Stimulated activated naive CD8-positive, alpha-beta T cell treated with anti-CD3 and anti-CD28 coated beads, Interleukin-15, Interleukin-2, amounts not matched to agents 100 U/mL and 50 U/mL, for 24 hours (primary cell): ENCODE measurements around the gene SMIM41.
A peak's percentile ranks its signal among the peaks of the same experiment; 100 is the strongest.

Experiments used
- ATAC-seq: fragments of 150-1000 bp; cut with Tn5 transposase; one replicate; pipeline ENCODE4 v1.10.0; 2021
- DNase-seq: peaks from one replicate; pipeline ENCODE4 v3.0.0; 2021

SMIM41 gene

GRCh38 chr12:52147367-52147963 lies 68.0 kb downstream of the SMIM41 start:
- ATAC-seq = no peak
- DNase-seq = no peak

DNA sequence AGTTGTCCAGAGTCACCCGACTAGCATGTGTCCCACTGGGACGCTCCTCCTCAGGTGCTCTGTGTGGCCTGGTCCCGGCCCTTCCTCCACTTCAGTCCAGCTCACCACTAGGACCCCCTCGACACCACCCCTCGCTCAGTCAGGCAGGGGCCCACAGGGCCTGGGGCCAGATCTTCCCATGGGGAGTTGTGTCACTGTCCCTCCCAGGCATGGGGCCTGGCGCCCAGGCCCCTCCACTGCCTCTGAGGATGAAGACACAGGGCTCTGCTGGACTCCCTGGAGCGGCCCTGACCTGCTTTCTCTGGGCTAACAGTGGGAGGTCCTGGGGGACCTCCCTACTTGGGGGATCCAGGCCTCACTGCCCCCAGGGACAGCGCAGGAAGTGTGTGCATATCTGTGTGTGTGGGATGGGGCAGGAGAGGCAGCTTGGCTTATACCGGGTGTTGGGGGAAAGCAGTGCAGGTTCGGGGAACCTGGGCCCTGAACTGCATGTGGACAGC lies 68.5 kb downstream of the SMIM41 start:
- DNase-seq (no peak), ATAC-seq (no peak)

GRCh38 chr12:52148464-52149181 lies 69.1 kb downstream of the SMIM41 start:
- ATAC-seq (no peak), DNase-seq (no peak)

DNA sequence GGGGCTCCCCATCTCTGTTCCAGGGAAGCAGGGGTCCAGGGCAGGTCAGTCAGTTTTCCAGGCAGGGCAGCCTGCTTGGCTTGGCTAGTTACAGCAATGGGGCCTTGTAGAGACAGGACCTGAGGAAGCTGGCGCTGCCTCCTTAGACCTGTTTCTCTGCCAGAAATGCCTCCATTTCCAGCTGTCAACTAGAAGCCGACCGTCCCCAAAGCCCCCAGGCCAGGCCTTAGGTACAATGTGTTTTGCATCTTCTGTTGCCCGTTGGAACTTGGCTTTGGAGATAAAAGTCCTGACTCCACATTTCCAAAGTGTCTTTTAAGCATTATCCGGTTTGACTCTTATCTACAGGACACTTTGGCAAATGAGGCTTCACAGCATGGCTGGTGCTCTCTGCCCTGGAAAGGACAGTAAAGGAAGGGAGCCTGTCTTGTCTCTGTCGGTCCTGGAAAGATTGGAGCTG lies 69.7 kb downstream of the SMIM41 start:
- ATAC-seq = no peak
- DNase-seq = no peak

DNA sequence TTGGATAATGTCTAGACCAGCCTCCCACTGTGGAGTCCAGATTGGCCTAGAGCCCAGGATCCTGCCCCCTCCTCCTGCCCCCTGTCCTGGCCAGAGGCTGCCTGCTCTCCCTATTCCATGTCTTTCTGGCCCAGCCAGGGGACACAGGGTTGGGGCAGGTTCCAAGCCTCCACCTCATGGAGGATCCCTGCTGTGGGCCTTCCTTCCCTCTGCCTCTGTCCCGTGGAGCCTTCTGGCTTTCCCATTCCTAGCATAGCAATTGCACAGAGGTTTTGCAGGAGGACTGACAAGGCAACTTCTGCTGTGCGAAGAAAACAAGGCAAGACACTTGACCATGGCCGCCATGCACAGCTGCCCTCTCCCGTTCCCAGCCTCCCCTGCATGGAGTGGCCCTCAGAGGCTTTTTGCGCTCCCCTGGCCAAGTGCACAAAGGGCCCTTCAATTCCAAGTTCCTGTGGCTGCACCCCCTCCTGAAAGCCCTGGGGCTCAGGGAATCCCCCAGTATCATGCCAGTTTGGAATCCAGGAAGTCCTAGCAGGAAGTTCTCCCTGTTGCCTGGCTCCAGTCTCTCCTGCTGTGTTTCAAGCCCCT lies 70.2 kb downstream of the SMIM41 start:
- no peak for ATAC-seq
- no peak for DNase-seq

DNA sequence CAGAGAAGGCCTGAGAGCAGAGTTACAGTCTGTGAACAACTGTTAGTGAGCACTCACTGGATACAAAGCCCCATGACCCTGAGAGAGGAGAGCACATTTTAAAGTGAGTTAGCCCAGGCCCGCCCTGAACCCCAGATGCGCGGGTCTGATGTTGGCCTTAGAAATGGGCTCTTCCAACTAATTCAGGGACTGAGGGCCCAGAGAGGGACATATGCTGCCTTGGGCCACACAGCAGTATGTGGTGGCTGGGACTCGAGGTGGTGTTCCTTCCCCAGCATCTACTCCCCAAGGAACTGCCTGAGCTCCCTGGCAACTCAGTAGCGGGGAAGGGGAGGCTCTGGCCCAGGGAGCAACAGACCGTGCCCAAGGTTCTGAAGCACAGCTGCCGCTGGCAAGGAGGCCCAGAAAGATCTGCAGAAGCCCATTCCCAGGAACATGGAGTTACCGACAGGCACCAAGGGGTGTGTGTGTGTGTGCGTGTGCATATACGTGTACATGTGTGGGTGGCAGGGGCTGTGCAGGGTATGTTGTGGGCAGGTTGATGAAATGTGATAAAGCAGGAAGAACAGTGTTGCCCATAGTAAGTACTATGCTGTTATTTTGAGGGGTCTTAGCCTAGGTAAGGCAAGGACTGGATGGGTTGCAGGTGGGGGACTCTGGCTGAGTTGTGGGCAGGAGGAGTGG lies 71.8 kb downstream of the SMIM41 start:
- DNase-seq (no peak), ATAC-seq (no peak)

- DNase-seq (peak; percentile 73), ATAC-seq (peak; percentile 68)
These were observed 72.6 kb downstream of the SMIM41 start for GRCh38 chr12:52151837-52152783.

- ATAC-seq = no peak
These were observed 73.4 kb downstream of the SMIM41 start for GRCh38 chr12:52152905-52153317.

GRCh38 chr12:52155048-52155868 lies 75.8 kb downstream of the SMIM41 start:
- ATAC-seq (no peak), DNase-seq (no peak)

More at GRCh38 chr12:52152905-52153317, 73.4 kb downstream of the SMIM41 start:
- DNase-seq = no peak

DNA sequence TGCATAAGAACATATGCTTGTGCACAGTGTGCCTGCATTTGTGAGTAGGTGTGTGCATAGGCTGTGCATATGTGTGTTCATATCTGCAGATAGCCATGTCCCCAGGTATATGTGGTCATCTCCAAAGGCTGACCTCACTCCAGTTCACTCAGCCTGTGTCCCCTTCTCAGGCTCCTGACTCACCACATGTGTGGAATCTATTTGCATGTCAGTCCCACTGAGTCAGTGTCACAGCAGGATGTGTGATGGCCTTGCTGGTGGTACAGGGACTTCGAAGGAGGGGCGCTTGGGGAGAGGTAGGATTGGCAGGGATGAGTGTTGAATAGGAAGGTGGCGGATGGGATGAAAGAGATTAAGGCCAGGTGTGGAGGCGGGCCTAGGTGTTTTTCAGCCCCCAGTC lies 76.8 kb downstream of the SMIM41 start:
- ATAC-seq (no peak), DNase-seq (no peak)

DNA sequence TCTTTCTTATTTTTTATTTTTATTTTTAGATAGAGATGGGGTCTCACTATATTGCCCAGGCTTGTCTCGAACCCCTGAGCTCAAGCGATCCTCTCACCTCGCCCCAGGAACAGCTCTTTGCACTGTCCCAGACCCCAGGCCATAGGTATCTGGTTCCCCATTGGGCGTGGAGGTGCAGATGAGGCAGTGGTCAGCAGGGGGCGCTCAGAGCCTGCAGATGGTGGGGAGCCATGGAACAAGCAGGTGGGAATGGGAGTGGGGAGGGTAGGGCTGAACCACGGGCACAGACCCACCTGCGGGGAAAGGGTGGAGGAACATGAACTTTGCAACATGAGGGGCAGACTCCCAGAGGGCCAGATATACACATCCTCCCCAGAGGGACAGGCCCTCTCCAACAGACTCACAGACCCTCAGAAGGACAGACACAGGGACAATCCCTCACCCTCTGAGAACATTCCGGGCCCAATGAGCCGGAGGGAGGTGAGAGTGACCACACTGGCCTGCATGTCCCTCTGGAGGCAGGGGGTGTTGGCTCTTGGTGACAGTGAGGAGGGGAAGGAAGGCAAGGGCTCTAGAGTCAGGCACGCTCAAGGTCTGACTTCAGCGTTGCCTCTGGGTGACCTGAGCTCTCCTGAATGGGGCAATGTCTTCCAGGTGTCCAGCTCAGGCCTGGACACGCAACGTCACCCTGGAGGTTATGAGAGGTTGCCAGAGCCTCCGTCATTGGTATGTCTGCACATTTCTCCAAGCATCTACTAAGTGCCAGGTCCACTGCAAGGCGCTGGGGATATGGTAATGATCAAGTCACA lies 77.5 kb downstream of the SMIM41 start:
- DNase-seq (peak; percentile 81), ATAC-seq (peak; percentile 51)

GRCh38 chr12:52157566-52158150 lies 78.2 kb downstream of the SMIM41 start:
- ATAC-seq = no peak
- no peak for DNase-seq
